Sigmoid colon (tissue), 7 donors: ENCODE results near the gene FUT8. TPM values are rescaled to one million over a fixed set of nuclear protein-coding genes. Genes with fewer than 3 reads are reported as not detected.

Experiments
- DNase-seq: peaks from one replicate; pipeline ENCODE4 v3.0.0-alpha.2; 2019
- H3K27ac ChIP-seq, 4 donors: fragments of 200-600 bp; sonication (generic); one replicate each; pipeline ENCODE4 v1.5.1; 2016 to 2019; ENCODE audit warnings: mild to moderate bottlenecking in 1 of 4
- H3K27me3 ChIP-seq, 3 donors: fragments of 200-600 bp; sonication (generic); one replicate each; pipeline ENCODE4 v1.5.1; 2019; ENCODE audit warnings: mild to moderate bottlenecking in 1 of 3
- H3K36me3 ChIP-seq, 4 donors: fragments of 200-600 bp; sonication (generic); one replicate each; pipeline ENCODE4 v1.5.1; 2016 to 2019
- H3K4me1 ChIP-seq, 4 donors: fragments of 200-600 bp; sonication (generic); one replicate each; pipeline ENCODE4 v1.5.1; 2017 to 2019
- H3K4me3 ChIP-seq, 4 donors: fragments of 200-600 bp; sonication (generic); one replicate each; pipeline ENCODE4 v1.5.1; 2017 to 2019; ENCODE audit warnings: mild to moderate bottlenecking in 2 of 4, moderate library complexity in 1 of 4
- H3K9me3 ChIP-seq, 4 donors: fragments of 200-600 bp in 3 of 4; sonication (generic) in 3 of 4; one replicate each; pipeline versions ENCODE4 v1.5.1 to v1.6.1; 2013 to 2019
- EP300 ChIP-seq, 4 donors: sonication (generic); formaldehyde crosslinking; IDR thresholded peaks; one replicate each; pipeline ENCODE4 v1.6.1; 2017; ENCODE audit warnings: antibody characterized with exemption in 4 of 4
- POLR2A ChIP-seq, 2 donors: fragments of 450-650 bp; IDR thresholded peaks; one replicate each; pipeline ENCODE4 v1.6.1; 2016; ENCODE audit warnings: antibody characterized with exemption in 2 of 2, mild to moderate bottlenecking in 2 of 2, moderate library complexity in 2 of 2
- POLR2AphosphoS5 ChIP-seq, 4 donors: sonication (generic); formaldehyde crosslinking; IDR thresholded peaks; one replicate each; pipeline ENCODE4 v1.6.1; 2017; ENCODE audit warnings: antibody characterized with exemption in 4 of 4
- WGBS, 2 donors: extraction: QIAGEN DNeasy Blood & Tissue Kit; methylation state at CpG; one replicate each; pipeline ENCODE4 v1.1.7; 2013; 5-methylcytosine and 5-hydroxymethylcytosine counted together
- intact Hi-C: fragments of 100-400 bp; cut with DNase I; formaldehyde crosslinking; loops from one replicate; pipeline ENCODE4 v1.15.1; 2023
- polyA plus RNA-seq, 3 donors: library from polyadenylated mRNA; stranded (reverse); fragments of 200-250 nt; gene quantifications; one replicate each; pipeline ENCODE4 v1.2.3, GENCODE V29; 2013
- small RNA-seq, 3 donors: library from RNA; depleted of rRNA; stranded (forward); fragments of <200 nt; gene quantifications; one replicate each; pipeline ENCODE3, GENCODE V24; 2016
- total RNA-seq, 4 donors: library from RNA; depleted of rRNA; stranded (reverse); fragments of >200 nt; gene quantifications; one replicate each; pipeline ENCODE4 v1.1.0, GENCODE V29; 2016
- TF ChIP-seq, protein P1 (sequence below), 4 experiments: fragments of 450-650 bp in 3 of 4; fragments of 200-600 bp in 1 of 4; IDR thresholded peaks; one replicate each; pipeline ENCODE4 v1.5.1; 2016 to 2019; ENCODE audit warnings: antibody characterized with exemption in 4 of 4, mild to moderate bottlenecking in 3 of 4, moderate library complexity in 2 of 4
- donor health status: healthy with polysubstance abuse.
- donor health status: Bipolar disorder and iron deficiency.
- donor health status: healthy.

The FUT8 gene
- total and polyA plus RNA-seq, 7 donors, result 2.5 to 53.9 (median 22.0) TPM

DNA sequence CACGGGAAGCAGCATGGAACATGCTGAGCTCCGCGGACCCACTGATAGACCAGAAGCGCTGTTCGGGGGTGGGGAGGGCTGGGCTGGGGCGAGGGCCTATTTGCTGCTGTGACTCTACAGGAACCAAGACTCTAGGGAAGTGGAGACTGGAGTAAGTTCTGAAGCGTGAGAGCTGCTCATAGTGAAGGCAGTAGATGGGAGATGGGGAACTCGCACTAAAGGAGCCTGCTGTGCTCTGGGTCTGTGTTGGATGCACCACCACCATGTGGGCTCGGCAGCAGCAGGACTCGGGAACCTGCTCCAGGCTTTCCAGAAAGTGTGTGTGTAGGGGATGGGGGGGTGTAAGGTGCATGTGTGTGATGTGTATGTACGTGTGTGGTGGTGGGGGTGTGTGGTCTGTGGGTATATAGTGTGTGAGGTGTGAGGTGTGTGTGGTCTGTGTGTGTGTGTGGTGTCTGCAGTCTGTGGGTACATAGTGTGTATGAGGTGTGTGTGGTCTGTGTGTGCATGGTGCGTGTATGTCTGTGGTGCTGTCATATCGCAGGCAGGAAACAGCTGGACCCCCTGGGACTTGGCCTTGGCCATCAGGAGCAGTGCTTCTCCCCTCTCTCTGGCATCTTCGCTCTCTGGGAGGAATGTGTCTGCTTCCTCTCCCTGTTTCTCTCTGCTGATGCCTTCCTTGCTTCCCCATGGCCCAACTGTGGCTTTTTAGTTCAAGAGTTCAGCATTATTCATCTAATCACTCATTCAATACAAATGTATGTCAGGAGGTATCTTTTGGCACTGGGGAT is 378.9 kb downstream of the FUT8 start:
- intact Hi-C loops, result no loop called here
- no peak overlapping the region for H3K4me3 ChIP-seq
- no peak for DNase-seq
- no peaks in the 10 kb centered on the region for H3K36me3 ChIP-seq
- 67 to 89% methylated on average over 14 of the region's 14 CpGs for WGBS, 2 donors
- no peaks in the 10 kb centered on the region for H3K27me3 ChIP-seq
- no peak overlapping the region for H3K27ac ChIP-seq
- H3K9me3 ChIP-seq, result no peaks in the 10 kb centered on the region
- H3K4me1 ChIP-seq, result no peaks in the 10 kb centered on the region
- TF ChIP-seq, protein P1, sequence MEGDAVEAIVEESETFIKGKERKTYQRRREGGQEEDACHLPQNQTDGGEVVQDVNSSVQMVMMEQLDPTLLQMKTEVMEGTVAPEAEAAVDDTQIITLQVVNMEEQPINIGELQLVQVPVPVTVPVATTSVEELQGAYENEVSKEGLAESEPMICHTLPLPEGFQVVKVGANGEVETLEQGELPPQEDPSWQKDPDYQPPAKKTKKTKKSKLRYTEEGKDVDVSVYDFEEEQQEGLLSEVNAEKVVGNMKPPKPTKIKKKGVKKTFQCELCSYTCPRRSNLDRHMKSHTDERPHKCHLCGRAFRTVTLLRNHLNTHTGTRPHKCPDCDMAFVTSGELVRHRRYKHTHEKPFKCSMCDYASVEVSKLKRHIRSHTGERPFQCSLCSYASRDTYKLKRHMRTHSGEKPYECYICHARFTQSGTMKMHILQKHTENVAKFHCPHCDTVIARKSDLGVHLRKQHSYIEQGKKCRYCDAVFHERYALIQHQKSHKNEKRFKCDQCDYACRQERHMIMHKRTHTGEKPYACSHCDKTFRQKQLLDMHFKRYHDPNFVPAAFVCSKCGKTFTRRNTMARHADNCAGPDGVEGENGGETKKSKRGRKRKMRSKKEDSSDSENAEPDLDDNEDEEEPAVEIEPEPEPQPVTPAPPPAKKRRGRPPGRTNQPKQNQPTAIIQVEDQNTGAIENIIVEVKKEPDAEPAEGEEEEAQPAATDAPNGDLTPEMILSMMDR (IDR thresholded peaks at IDR 0.05), result no peak
- TF ChIP-seq EP300 (IDR thresholded peaks at IDR 0.05) (no peak), POLR2A (IDR thresholded peaks at IDR 0.05) (no peak), POLR2AphosphoS5 (IDR thresholded peaks at IDR 0.05) (no peak)

DNA sequence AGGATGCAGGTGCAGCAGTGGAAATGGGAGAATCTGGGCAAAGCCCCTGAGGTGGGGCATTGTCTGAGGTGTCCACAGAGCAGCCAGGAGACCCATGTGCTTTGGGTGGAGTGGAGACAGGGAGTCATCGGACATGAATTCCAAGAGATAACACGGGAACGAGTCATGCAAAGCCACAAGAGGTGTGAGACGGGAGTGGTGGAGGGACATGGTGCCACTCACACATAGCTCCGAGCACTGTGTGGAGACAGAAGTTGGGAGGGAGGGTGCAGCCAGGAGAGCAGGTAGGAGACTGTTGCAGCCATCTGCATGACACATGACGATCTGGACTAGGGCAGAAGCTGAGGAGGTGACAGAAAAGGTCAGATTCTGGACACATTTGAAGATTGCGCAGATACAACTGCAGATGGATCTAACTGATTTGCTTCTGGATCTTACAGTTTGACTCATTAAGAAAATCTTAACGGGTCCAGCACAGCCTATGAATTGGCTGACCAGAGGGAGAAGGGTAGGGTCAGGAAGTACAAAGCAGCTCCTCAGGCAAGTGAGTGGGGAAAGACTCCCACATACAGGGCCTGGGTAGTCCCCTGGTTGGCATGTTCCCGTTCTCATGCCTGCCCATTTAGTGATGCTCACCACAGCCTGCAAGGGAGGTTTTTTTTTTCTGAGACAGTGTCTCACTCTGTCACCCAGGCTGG is 379.8 kb downstream of the FUT8 start:
- no peak overlapping the region for H3K4me3 ChIP-seq
- DNase-seq, result no peak
- no peaks in the 10 kb centered on the region for H3K27me3 ChIP-seq
- TF ChIP-seq POLR2AphosphoS5 (IDR thresholded peaks at IDR 0.05) (no peak), POLR2A (IDR thresholded peaks at IDR 0.05) (no peak), EP300 (IDR thresholded peaks at IDR 0.05) (no peak)
- TF ChIP-seq, protein P1 (IDR thresholded peaks at IDR 0.05), result no peak
- no peak overlapping the region for H3K27ac ChIP-seq
- no peaks in the 10 kb centered on the region for H3K4me1 ChIP-seq
- no peaks in the 10 kb centered on the region for H3K36me3 ChIP-seq
- 79 to 88% methylated on average over 9 of the region's 9 CpGs for WGBS, 2 donors
- H3K9me3 ChIP-seq, result no peaks in the 10 kb centered on the region
- intact Hi-C loops, result no loop called here

Small RNA genes within 50 kb of the gene (small RNA-seq; reads per million reads assigned to genes)
- 0 reads per million in 3 donors for gene MIR625
